ENCODE measurements around the gene NCOA3. TPM values are rescaled to one million over a fixed set of nuclear protein-coding genes. Genes with fewer than 3 reads are reported as not detected.
A peak's percentile ranks its signal among the peaks of the same experiment; 100 is the strongest.

The NCOA3 gene
- total RNA-seq, 1 experiment from 2014 or later, result 13.8 TPM

GRCh38 chr20:47677635-47678453, 176.2 kb downstream of the NCOA3 start:
- DNase-seq (ENCODE audit: low read depth), result peak; percentile 62

- no peak for DNase-seq (ENCODE audit: low read depth)
Measured at GRCh38 chr20:47678536-47678935, 176.8 kb downstream of the NCOA3 start.

GRCh38 chr20:47679462-47679861, 177.8 kb downstream of the NCOA3 start:
- DNase-seq (ENCODE audit: low read depth), result no peak

- peak; percentile 36 for DNase-seq (ENCODE audit: low read depth)
Measured at GRCh38 chr20:47680804-47681529, 179.3 kb downstream of the NCOA3 start.

GRCh38 chr20:47682028-47682783, 180.5 kb downstream of the NCOA3 start:
- DNase-seq (ENCODE audit: low read depth), result no peak

GRCh38 chr20:47682916-47683315, 181.2 kb downstream of the NCOA3 start:
- no peak for DNase-seq (ENCODE audit: low read depth)

GRCh38 chr20:47684306-47685080, 182.8 kb downstream of the NCOA3 start:
- no peak for DNase-seq (ENCODE audit: low read depth)

GRCh38 chr20:47686545-47686944, 184.9 kb downstream of the NCOA3 start:
- peak; percentile 92 for DNase-seq (ENCODE audit: low read depth)

GRCh38 chr20:47687095-47687987, 185.7 kb downstream of the NCOA3 start:
- DNase-seq (ENCODE audit: low read depth), result no peak

GRCh38 chr20:47688385-47689381, 187.0 kb downstream of the NCOA3 start:
- peak; percentile 40 for DNase-seq (ENCODE audit: low read depth)

- DNase-seq (ENCODE audit: low read depth), result no peak
Measured at GRCh38 chr20:47689731-47690130, 188.0 kb downstream of the NCOA3 start.

GRCh38 chr20:47691625-47692024, 189.9 kb downstream of the NCOA3 start:
- DNase-seq (ENCODE audit: low read depth), result no peak

- DNase-seq (ENCODE audit: low read depth), result no peak
Measured at GRCh38 chr20:47694021-47694818, 192.5 kb downstream of the NCOA3 start.

- no peak for DNase-seq (ENCODE audit: low read depth)
Measured at GRCh38 chr20:47696856-47697255, 195.2 kb downstream of the NCOA3 start.

- no peak for DNase-seq (ENCODE audit: low read depth)
Measured at GRCh38 chr20:47698142-47698541, 196.5 kb downstream of the NCOA3 start.

GRCh38 chr20:47699818-47700217, 198.1 kb downstream of the NCOA3 start:
- DNase-seq (ENCODE audit: low read depth), result no peak

- no peak for DNase-seq (ENCODE audit: low read depth)
Measured at GRCh38 chr20:47700327-47700726, 198.6 kb downstream of the NCOA3 start.

GRCh38 chr20:47701612-47702011, 199.9 kb downstream of the NCOA3 start:
- DNase-seq (ENCODE audit: low read depth), result no peak

Data from HT1080 (cell line).